ENCODE measurements around the gene EPB42. TPM values are rescaled to one million over a fixed set of nuclear protein-coding genes. Genes with fewer than 3 reads are reported as not detected.
A peak's percentile ranks its signal among the peaks of the same experiment; 100 is the strongest.
"Not testable (repeated sequence)": the region's sequence is repeated elsewhere in the genome, so short reads cannot be mapped to it uniquely, and the experiment has no call there.

Gene EPB42
- total RNA-seq, 4 donors from 2014 or later = not detected

- no peak for DNase-seq (ENCODE audit: low spot score in 2 of 2)
- Histone ChIP-seq H3K27me3 (peaks cover 18% of the 10 kb centered on the region), H3K4me1 (peaks cover 5% of the 10 kb centered on the region), H3K27ac (no peak overlapping the region), H3K4me3 (no peak overlapping the region), H3K36me3 (no peaks in the 10 kb centered on the region), H3K9me3 (no peaks in the 10 kb centered on the region)
- no peak for TF ChIP-seq EP300 (IDR thresholded peaks at IDR 0.05)
- no peak for TF ChIP-seq CTCF (IDR thresholded peaks at IDR 0.05)
- no peak for TF ChIP-seq POLR2A (IDR thresholded peaks at IDR 0.05)
- TF ChIP-seq POLR2AphosphoS5 (IDR thresholded peaks at IDR 0.05) = no peak
- WGBS = 88% methylated on average over 5 of the region's 9 CpGs
Measured at GRCh38 chr15:43207024-43207423, 13.8 kb downstream of the EPB42 start.

GRCh38 chr15:43206054-43206453 is 14.8 kb downstream of the EPB42 start:
- no peak overlapping the region for H3K27ac ChIP-seq
- 90% methylated on average over 5 of the region's 5 CpGs for WGBS

GRCh38 chr15:43204016-43204901 is 16.6 kb downstream of the EPB42 start:
- Histone ChIP-seq H3K9me3 (no peaks in the 10 kb centered on the region), H3K27me3 (peaks cover 15% of the 10 kb centered on the region), H3K4me1 (peaks cover 5% of the 10 kb centered on the region), H3K4me3 (no peak overlapping the region), H3K36me3 (no peaks in the 10 kb centered on the region), H3K27ac (no peak overlapping the region)
- no peak for TF ChIP-seq POLR2A (IDR thresholded peaks at IDR 0.05)
- peak in 1 of 2 donors; percentile 59 for TF ChIP-seq CTCF (IDR thresholded peaks at IDR 0.05)
- no peak for TF ChIP-seq POLR2AphosphoS5 (IDR thresholded peaks at IDR 0.05)
- no peak for DNase-seq (ENCODE audit: low spot score in 2 of 2)
- 29% methylated on average over 8 of the region's 8 CpGs for WGBS

More at GRCh38 chr15:43206054-43206453, 14.8 kb downstream of the EPB42 start:
- Histone ChIP-seq H3K36me3 (no peaks in the 10 kb centered on the region), H3K27me3 (peaks cover 18% of the 10 kb centered on the region), H3K4me1 (peaks cover 5% of the 10 kb centered on the region), H3K9me3 (no peaks in the 10 kb centered on the region), H3K4me3 (no peak overlapping the region)
- TF ChIP-seq POLR2AphosphoS5 (IDR thresholded peaks at IDR 0.05) (no peak), CTCF (IDR thresholded peaks at IDR 0.05) (no peak), EP300 (IDR thresholded peaks at IDR 0.05) (no peak), POLR2A (IDR thresholded peaks at IDR 0.05) (no peak)
- DNase-seq (ENCODE audit: low spot score in 2 of 2) = no peak

- no peak for DNase-seq (ENCODE audit: low spot score in 2 of 2)
- peaks cover 4% of the 10 kb centered on the region for H3K9me3 ChIP-seq
- no peak overlapping the region for H3K4me3 ChIP-seq
- peaks cover 5% of the 10 kb centered on the region for H3K4me1 ChIP-seq
- TF ChIP-seq CTCF (IDR thresholded peaks at IDR 0.05) (no peak), POLR2A (IDR thresholded peaks at IDR 0.05) (no peak), EP300 (IDR thresholded peaks at IDR 0.05) (no peak), POLR2AphosphoS5 (IDR thresholded peaks at IDR 0.05) (no peak)
- 87% methylated on average over 3 of the region's 3 CpGs for WGBS
- no peak overlapping the region for H3K27ac ChIP-seq
- H3K36me3 ChIP-seq = peaks cover 35% of the 10 kb centered on the region
- no peaks in the 10 kb centered on the region for H3K27me3 ChIP-seq
Measured at GRCh38 chr15:43199945-43200488, 20.8 kb downstream of the EPB42 start.

- Histone ChIP-seq H3K4me1 (peaks cover 2% of the 10 kb centered on the region), H3K36me3 (peaks cover 44% of the 10 kb centered on the region), H3K9me3 (peaks cover 4% of the 10 kb centered on the region), H3K27me3 (no peaks in the 10 kb centered on the region), H3K27ac (no peak overlapping the region), H3K4me3 (no peak overlapping the region)
- no CpG with 5 or more reads among the region's 3 CpGs for WGBS
- DNase-seq (ENCODE audit: low spot score in 2 of 2) = no peak
- no peak for TF ChIP-seq POLR2AphosphoS5 (IDR thresholded peaks at IDR 0.05)
- TF ChIP-seq CTCF (IDR thresholded peaks at IDR 0.05) = no peak
- no peak for TF ChIP-seq POLR2A (IDR thresholded peaks at IDR 0.05)
- no peak for TF ChIP-seq EP300 (IDR thresholded peaks at IDR 0.05)
Measured at GRCh38 chr15:43198992-43199391, 21.8 kb downstream of the EPB42 start.

- peaks cover 45% of the 10 kb centered on the region for H3K36me3 ChIP-seq
- not testable (repeated sequence) for H3K9me3 ChIP-seq; H3K27me3 ChIP-seq; DNase-seq (ENCODE audit: low spot score in 2 of 2); H3K4me3 ChIP-seq; H3K27ac ChIP-seq; H3K4me1 ChIP-seq
- WGBS = 94% methylated on average over 4 of the region's 4 CpGs
Measured at GRCh38 chr15:43198556-43198955, 22.3 kb downstream of the EPB42 start.

GRCh38 chr15:43197773-43198172 is 23.0 kb downstream of the EPB42 start:
- DNase-seq (ENCODE audit: low spot score in 2 of 2); H3K4me1 ChIP-seq; H3K9me3 ChIP-seq; H3K4me3 ChIP-seq; H3K27me3 ChIP-seq; H3K27ac ChIP-seq: not testable (repeated sequence)
- peaks cover 52% of the 10 kb centered on the region for H3K36me3 ChIP-seq
- WGBS = 89% methylated on average over 3 of the region's 3 CpGs
